Erythroblast (primary cell): ENCODE results near the gene DPM1.

ENCODE experiments used
- GATA1 ChIP-seq: IDR thresholded peaks from 2 replicates; pipeline ENCODE4 v1.6.1; 2011; ENCODE audit warnings: low read depth, mild to moderate bottlenecking, control low read depth, low read length, moderate library complexity
- POLR2A ChIP-seq: IDR thresholded peaks from 2 replicates; pipeline ENCODE4 v1.6.1; 2011; ENCODE audit warnings: mild to moderate bottlenecking, low read length

DNA sequence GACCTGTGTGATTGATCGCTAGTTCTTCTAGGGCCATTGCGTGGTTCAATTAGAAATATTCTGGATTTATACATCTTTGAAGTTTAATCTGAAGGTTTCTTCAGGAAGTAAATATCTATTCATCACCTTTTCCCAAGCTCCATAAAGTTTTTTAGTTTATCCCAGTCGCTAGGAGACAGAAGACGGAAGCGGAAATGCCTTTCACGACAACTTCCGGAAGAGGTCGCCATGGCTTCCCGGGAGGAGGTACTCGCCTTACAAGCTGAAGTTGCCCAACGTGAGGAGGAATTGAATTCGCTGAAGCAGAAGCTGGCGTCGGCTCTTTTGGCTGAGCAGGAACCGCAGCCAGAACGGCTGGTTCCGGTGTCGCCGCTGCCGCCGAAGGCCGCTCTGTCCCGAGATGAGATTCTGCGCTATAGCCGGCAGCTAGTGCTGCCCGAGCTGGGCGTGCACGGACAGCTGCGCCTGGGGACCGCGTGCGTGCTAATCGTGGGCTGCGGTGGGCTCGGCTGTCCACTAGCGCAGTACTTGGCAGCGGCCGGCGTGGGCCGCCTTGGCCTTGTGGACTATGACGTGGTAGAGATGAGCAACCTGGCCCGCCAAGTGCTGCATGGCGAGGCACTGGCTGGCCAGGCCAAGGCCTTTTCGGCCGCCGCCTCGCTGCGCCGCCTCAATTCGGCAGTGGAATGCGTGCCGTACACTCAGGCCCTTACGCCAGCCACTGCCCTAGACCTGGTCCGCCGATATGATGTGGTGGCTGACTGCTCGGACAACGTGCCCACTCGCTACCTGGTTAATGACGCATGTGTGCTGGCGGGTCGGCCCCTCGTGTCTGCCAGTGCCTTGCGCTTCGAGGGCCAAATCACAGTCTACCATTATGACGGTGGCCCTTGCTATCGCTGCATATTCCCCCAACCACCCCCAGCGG, 547 bp upstream of the DPM1 start, which contains the start of gene MOCS3:
- TF ChIP-seq POLR2A (peak; percentile 87), GATA1 (no peak)
